ENCODE results near the gene ZNF467.

Gene ZNF467

GRCh38 chr7:149818536-149818840 is 45.1 kb upstream of the ZNF467 start:
- Histone ChIP-seq H3K4me3 (no peak overlapping the region), H3K27ac (no peak overlapping the region)
- DNase-seq (ENCODE audit: low spot score): no peak
- no peak for TF ChIP-seq CTCF (IDR thresholded peaks at IDR 0.05)

GRCh38 chr7:149817836-149818535 is 44.6 kb upstream of the ZNF467 start:
- TF ChIP-seq CTCF (IDR thresholded peaks at IDR 0.05): no peak
- Histone ChIP-seq H3K4me3 (no peak overlapping the region), H3K27ac (no peak overlapping the region)
- no peak for DNase-seq (ENCODE audit: low spot score)

DNA sequence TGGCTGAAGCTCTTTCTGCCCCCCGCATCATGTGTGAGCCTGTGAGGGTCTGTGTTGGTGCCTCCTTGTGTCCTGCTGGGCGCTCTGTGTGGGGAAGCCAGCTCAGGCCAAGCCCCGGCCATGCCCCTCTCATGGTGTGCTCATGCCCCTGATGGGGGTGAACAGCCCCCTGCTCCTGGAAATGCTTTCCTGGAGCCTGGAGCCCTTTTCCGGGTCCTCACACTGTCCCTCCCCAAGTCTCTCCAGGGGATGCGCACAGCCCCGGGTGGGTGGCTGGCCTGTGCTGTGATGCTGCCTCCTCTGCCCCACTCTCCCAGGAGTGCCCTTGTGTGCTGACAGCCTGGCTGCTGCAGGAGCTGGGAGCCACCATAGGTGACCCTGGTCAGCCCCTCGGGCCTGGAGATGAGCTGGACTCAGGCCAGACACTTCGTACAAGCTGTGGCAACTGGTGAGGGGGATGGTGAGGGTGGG is 43.9 kb upstream of the ZNF467 start:
- no peak for DNase-seq (ENCODE audit: low spot score)
- Histone ChIP-seq H3K4me3 (no peak overlapping the region), H3K27ac (no peak overlapping the region)
- no peak for TF ChIP-seq CTCF (IDR thresholded peaks at IDR 0.05)

- TF ChIP-seq CTCF (IDR thresholded peaks at IDR 0.05): no peak
- no peak for DNase-seq (ENCODE audit: low spot score)
- H3K4me3 ChIP-seq: no peak overlapping the region
- no peak overlapping the region for H3K27ac ChIP-seq
Observed at GRCh38 chr7:149816794-149817193, 43.4 kb upstream of the ZNF467 start.

DNA sequence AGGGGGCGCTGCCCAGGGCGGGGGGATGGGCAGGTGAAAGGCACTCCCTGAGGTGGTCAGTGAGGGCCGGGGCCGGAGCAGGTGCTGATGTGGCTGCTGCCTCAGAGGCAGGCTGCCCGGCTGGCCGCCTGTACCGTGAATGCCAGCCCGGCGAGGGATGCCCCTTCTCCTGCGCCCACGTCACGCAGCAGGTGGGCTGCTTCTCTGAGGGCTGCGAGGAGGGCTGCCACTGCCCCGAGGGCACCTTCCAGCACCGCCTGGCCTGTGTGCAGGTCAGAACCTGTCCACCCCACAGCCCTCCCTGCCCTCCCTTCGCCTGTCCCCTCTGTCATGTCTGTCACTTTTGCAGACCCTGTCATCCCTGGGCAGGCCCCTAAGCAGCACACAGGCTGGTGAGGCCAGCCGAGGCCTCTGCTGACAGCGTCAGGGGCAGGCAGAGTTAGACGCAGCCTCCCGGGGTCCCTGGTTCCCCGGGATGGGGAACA is 42.9 kb upstream of the ZNF467 start:
- no peak overlapping the region for H3K4me3 ChIP-seq
- no peak overlapping the region for H3K27ac ChIP-seq
- no peak for DNase-seq (ENCODE audit: low spot score)
- no peak for TF ChIP-seq CTCF (IDR thresholded peaks at IDR 0.05)

DNA sequence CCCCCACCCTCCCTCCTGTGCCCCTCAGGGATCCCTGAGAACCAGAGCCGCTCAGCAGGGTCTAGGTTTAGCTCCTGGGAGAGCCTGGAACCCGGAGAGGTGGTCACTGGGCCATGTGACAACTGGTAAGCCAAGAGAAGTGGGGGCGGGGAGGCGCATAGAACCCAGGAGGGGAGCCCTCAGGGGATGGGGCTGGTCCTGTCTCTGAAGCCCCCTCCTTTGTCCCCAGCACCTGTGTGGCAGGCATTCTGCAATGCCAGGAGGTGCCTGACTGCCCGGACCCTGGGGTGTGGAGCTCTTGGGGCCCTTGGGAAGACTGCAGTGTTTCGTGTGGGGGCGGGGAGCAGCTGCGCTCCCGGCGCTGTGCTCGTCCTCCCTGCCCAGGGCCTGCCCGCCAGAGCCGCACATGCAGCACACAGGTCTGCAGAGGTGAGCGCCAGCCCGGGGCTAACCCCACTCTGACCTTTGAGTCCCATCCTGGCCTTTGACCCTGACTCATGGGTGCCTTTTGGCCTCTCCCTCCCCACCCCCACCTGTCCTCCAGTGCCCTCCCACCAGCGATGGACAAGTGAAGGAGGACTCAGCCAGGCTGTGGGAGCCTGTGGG is 42.4 kb upstream of the ZNF467 start:
- TF ChIP-seq CTCF (IDR thresholded peaks at IDR 0.05): no peak

DNA sequence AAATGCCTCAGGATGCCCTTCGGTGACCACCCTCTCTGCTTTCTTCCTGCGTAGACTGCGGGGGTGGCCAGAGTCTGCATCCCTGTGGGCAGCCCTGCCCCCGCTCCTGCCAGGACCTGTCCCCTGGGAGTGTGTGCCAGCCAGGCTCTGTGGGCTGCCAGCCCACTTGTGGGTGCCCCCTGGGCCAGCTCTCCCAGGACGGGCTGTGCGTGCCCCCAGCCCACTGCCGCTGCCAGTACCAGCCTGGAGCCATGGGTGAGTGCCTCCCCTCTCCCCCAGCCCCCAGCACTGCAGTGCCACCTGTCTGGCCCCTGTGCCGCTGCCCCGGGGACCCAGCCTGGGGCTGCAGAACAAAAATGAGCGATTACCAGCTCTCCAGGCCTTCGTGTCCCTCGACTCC is 41.7 kb upstream of the ZNF467 start:
- H3K4me3 ChIP-seq: no peak overlapping the region
- H3K27ac ChIP-seq: no peak overlapping the region
- DNase-seq (ENCODE audit: low spot score): no peak
- no peak for TF ChIP-seq CTCF (IDR thresholded peaks at IDR 0.05)

More for the DNA sequence above, 42.4 kb upstream of the ZNF467 start:
- Histone ChIP-seq H3K27ac (no peak overlapping the region), H3K4me3 (no peak overlapping the region)
- DNase-seq (ENCODE audit: low spot score): no peak

Measured in coronary artery (tissue), 2 donors.